Colonic mucosa (tissue), 4 donors: ENCODE results near the gene HAGH. TPM values are rescaled to one million over a fixed set of nuclear protein-coding genes. Genes with fewer than 3 reads are reported as not detected.

Source experiments
- DNase-seq: peaks from one replicate; pipeline ENCODE4 v3.0.0-alpha.2; 2020
- H3K27ac ChIP-seq: fragments of 200-600 bp; one replicate; pipeline ENCODE4 v1.8.0; 2021
- H3K27me3 ChIP-seq: fragments of 200-600 bp; one replicate; pipeline ENCODE4 v1.8.0; 2021
- H3K36me3 ChIP-seq: fragments of 200-600 bp; one replicate; pipeline ENCODE4 v1.8.0; 2021
- H3K4me1 ChIP-seq: fragments of 200-600 bp; one replicate; pipeline ENCODE4 v1.8.0; 2021; ENCODE audit warnings: mild to moderate bottlenecking
- H3K4me3 ChIP-seq: fragments of 200-600 bp; one replicate; pipeline ENCODE4 v1.8.0; 2021
- H3K9ac ChIP-seq, 2 donors: one replicate each; pipeline ENCODE4 v1.7.0; 2013; ENCODE audit warnings: control low read depth in 2 of 2, low read depth in 2 of 2, low read length in 2 of 2
- H3K9me3 ChIP-seq: fragments of 200-600 bp; one replicate; pipeline ENCODE4 v1.8.0; 2021
- CTCF ChIP-seq: fragments of 200-600 bp; IDR thresholded peaks from one replicate; pipeline ENCODE4 v1.8.0; 2022; ENCODE audit warnings: antibody characterized with exemption, mild to moderate bottlenecking
- intact Hi-C: fragments of 100-400 bp; cut with DNase I; formaldehyde crosslinking; loops from one replicate; pipeline ENCODE4 v1.14.1; 2022
- total RNA-seq, 2 donors: library from RNA; stranded (reverse); fragmentation: NEBNext Ultra II Directional in 1 of 2; extraction: Animal tissue kit (Norgen Biotek cat#: 25700) in 1 of 2; gene quantifications; one replicate each; pipeline ENCODE4 v1.2.1, GENCODE V29; 2021
- donor health status: healthy.
- donor health status: DM: no; HTN: no; CAD: no.
- donor health status: DM: no; HTN: no; CAD: no.

Gene HAGH
- total RNA-seq, 2 donors from 2014 or later = 61.9 to 64.7 TPM

GRCh38 chr16:1787322-1788094, 39.1 kb downstream of the HAGH start:
- DNase-seq = peak; percentile 16
- Histone ChIP-seq H3K4me3 (no peak overlapping the region), H3K9me3 (no peaks in the 10 kb centered on the region), H3K4me1 (no peaks in the 10 kb centered on the region), H3K9ac (no peak overlapping the region), H3K27me3 (no peaks in the 10 kb centered on the region), H3K36me3 (no peaks in the 10 kb centered on the region), H3K27ac (no peak overlapping the region)
- TF ChIP-seq CTCF = no peak
- intact Hi-C loops = no loop called here

DNA sequence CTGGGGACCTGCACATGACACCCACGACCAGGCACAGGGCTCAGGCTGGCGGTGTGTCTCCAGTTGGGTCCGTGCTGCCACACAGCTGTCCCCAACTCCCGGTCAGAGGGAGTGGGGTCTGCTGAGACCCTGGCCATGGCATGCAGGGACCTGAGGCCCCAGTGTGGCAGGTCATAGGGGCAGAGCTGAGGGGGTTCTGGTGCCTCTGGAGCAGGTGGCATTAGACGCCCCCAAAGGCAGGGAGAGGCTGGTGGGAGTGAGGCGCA, 39.6 kb downstream of the HAGH start:
- intact Hi-C loops = no loop called here
- H3K4me3 ChIP-seq = no peak overlapping the region
- no peaks in the 10 kb centered on the region for H3K27me3 ChIP-seq
- no peaks in the 10 kb centered on the region for H3K9me3 ChIP-seq
- no peak for TF ChIP-seq CTCF
- no peak overlapping the region for H3K27ac ChIP-seq
- H3K4me1 ChIP-seq = no peaks in the 10 kb centered on the region
- H3K9ac ChIP-seq = no peak overlapping the region
- no peak for DNase-seq
- H3K36me3 ChIP-seq = no peaks in the 10 kb centered on the region

DNA sequence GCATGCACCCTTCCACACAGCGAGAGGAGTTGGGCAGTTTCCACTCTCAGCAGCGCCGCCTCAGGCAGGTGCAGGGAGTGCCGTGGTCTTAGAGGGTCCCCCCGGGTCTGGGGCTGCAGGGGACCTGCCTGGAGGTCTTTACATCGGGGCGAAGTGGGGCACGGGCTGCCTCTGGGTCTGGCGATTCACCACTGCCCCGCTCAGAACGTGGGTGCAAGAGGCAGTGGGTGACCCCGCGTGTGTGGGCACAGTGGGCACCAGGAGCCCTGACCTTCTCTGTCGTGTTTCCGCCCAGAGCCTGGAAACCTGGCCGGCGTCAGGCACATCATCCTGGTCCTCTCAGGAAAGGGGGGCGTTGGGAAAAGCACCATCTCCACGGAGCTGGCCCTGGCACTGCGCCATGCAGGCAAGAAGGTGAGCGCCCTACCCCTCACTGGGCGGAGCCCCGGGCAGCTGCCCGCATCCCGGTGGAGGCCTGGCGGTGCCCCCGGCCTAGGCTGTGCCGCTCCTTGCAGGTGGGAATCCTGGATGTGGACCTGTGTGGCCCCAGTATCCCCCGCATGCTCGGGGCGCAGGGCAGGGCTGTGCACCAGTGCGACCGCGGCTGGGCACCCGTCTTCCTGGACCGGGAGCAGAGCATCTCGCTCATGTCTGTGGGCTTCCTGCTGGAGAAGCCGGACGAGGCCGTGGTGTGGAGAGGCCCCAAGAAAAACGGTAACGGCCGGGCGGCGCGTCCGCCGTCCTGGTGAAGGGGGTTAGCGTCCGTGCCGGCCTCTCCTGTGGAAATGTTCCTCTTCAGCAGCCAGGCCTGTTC, 40.2 kb downstream of the HAGH start:
- Histone ChIP-seq H3K4me1 (peaks cover 2% of the 10 kb centered on the region), H3K9ac (no peak overlapping the region), H3K9me3 (no peaks in the 10 kb centered on the region), H3K4me3 (no peak overlapping the region), H3K36me3 (no peaks in the 10 kb centered on the region), H3K27me3 (no peaks in the 10 kb centered on the region), H3K27ac (no peak overlapping the region)
- peak; percentile 16 for DNase-seq
- intact Hi-C loops = no loop called here
- no peak for TF ChIP-seq CTCF

DNA sequence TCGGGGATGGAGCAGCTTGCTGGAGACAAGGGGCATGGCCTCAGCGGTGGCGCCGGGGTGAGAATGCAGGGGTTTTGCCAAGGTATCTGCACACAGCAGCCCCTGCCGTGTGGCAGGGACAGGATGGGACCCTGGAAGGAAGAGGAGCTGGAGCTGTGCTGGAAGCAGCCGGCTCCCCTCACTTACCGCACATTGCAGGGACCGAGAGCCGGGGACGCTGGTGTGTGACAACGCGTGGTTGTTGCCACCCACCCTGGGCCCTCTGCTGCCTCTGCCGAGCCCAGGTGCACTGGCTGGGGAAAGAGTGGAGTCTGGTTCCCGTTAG, 40.8 kb downstream of the HAGH start:
- intact Hi-C loops = no loop called here
- Histone ChIP-seq H3K27ac (no peak overlapping the region), H3K27me3 (no peaks in the 10 kb centered on the region), H3K9ac (no peak overlapping the region), H3K4me3 (no peak overlapping the region), H3K4me1 (peaks cover 8% of the 10 kb centered on the region), H3K9me3 (no peaks in the 10 kb centered on the region), H3K36me3 (no peaks in the 10 kb centered on the region)
- DNase-seq = no peak
- TF ChIP-seq CTCF = no peak

- no peak for TF ChIP-seq CTCF
- no peak overlapping the region for H3K27ac ChIP-seq
- no peaks in the 10 kb centered on the region for H3K36me3 ChIP-seq
- intact Hi-C loops = no loop called here
- H3K4me1 ChIP-seq = peaks cover 11% of the 10 kb centered on the region
- no peak overlapping the region for H3K4me3 ChIP-seq
- H3K9me3 ChIP-seq = no peaks in the 10 kb centered on the region
- H3K9ac ChIP-seq = no peak overlapping the region
- DNase-seq = peak; percentile 17
- H3K27me3 ChIP-seq = no peaks in the 10 kb centered on the region
Measured at GRCh38 chr16:1784977-1785845, 41.4 kb downstream of the HAGH start.
